Lung (tissue), 12 donors: ENCODE results near the gene MRPS27. TPM values are rescaled to one million over a fixed set of nuclear protein-coding genes. Genes with fewer than 3 reads are reported as not detected.

ENCODE experiments used
- ATAC-seq: fragments of 200-7000 bp; cut with Tn5 transposase; one replicate; pipeline ENCODE4 v1.9.1; 2020; ENCODE audit warnings: moderate number of reproducible peaks; ENCODE audit not compliant: insufficient read depth, low FRiP score
- DNase-seq, 3 donors: peaks; one replicate each; pipeline ENCODE4 v3.0.0-alpha.2; 2013 to 2017
- H3K27ac ChIP-seq, 2 donors: one replicate each; pipeline ENCODE4 v1.5.1; 2013; ENCODE audit warnings: mild to moderate bottlenecking in 2 of 2, moderate library complexity in 2 of 2, control low read depth in 1 of 2, inconsistent platforms in 1 of 2, low read depth in 1 of 2, low read length in 1 of 2
- H3K27me3 ChIP-seq, 3 donors: one replicate each; pipeline ENCODE4 v1.5.1; 2013; ENCODE audit warnings: low read length in 2 of 3; ENCODE audit not compliant: control insufficient read depth in 3 of 3, insufficient read depth in 3 of 3
- H3K36me3 ChIP-seq, 4 donors: one replicate each; pipeline ENCODE4 v1.5.1; 2013; ENCODE audit warnings: low read length in 4 of 4, mild to moderate bottlenecking in 1 of 4, moderate library complexity in 1 of 4; ENCODE audit not compliant: control insufficient read depth in 4 of 4, insufficient read depth in 4 of 4
- H3K4me1 ChIP-seq, 5 donors: one replicate each; pipeline ENCODE4 v1.5.1; 2013; ENCODE audit warnings: low read length in 5 of 5, mild to moderate bottlenecking in 2 of 5, moderate library complexity in 1 of 5; ENCODE audit not compliant: control insufficient read depth in 5 of 5, insufficient read depth in 5 of 5
- H3K4me3 ChIP-seq: one replicate; pipeline ENCODE4 v1.5.1; 2013; ENCODE audit warnings: mild to moderate bottlenecking, control low read depth, moderate library complexity
- H3K9ac ChIP-seq, 2 donors: one replicate each; pipeline ENCODE4 v1.5.1; 2013; ENCODE audit warnings: low read length in 2 of 2, control low read depth in 1 of 2; ENCODE audit not compliant: insufficient read depth in 1 of 2
- H3K9me3 ChIP-seq, 4 donors: one replicate each; pipeline ENCODE4 v1.5.1; 2013; ENCODE audit warnings: low read length in 3 of 4, mild to moderate bottlenecking in 1 of 4, moderate library complexity in 1 of 4; ENCODE audit not compliant: control insufficient read depth in 4 of 4, insufficient read depth in 3 of 4
- WGBS, 2 donors: extraction: QIAGEN DNeasy Blood & Tissue Kit; methylation state at CpG; one replicate each; pipeline ENCODE4 v1.1.7; 2013; 5-methylcytosine and 5-hydroxymethylcytosine counted together
- polyA plus RNA-seq, 2 donors: library from polyadenylated mRNA; stranded (reverse); fragments of 200-250 nt; gene quantifications; one replicate each; pipeline ENCODE4 v1.2.1, GENCODE V29; 2013
- total RNA-seq, 2 donors: library from RNA; depleted of rRNA in 1 of 2; stranded (reverse); fragments of >200 nt in 1 of 2; gene quantifications; one replicate each; pipeline ENCODE4 v1.2.1, GENCODE V29; 2014 to 2021
- TF ChIP-seq, protein P1 (sequence below): IDR thresholded peaks from 2 replicates; pipeline ENCODE4 v1.5.1; 2012; ENCODE audit warnings: mild to moderate bottlenecking; ENCODE audit errors: control extremely low read depth, extremely low read depth
- donor health status: control.
- donor health status: control.
- donor health status: Bipolar disorder and iron deficiency.
- donor health status: healthy.
- donor health status: DM: yes; HTN: yes; CAD: no.

The MRPS27 gene
- total and polyA plus RNA-seq, 4 donors: 18.8 to 84.8 (median 32.7) TPM

DNA sequence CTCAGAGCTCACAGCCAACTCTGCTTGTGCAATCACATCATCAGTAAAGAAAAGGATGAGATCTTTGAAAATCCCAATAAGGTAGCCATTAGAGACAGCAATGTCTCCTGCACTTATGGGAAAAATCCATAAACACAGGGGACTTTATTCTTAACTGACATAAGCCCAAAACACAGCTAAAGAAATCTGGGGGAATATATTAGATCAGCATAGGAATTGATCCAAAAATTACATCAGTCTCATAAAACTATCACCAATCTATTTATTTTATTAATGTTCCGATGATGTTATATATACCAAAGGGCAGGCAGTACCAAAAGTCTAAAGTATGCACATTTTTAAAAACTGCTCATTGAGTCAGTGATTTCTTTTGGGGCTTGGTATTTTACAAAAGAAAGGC, 6.9 kb downstream of the MRPS27 start:
- Histone ChIP-seq H3K4me1 (peaks cover 0 to 5% (median 2%) of the 10 kb centered on the region in 5 donors), H3K9ac (no peak overlapping the region), H3K9me3 (no peaks in the 10 kb centered on the region), H3K4me3 (no peak overlapping the region), H3K36me3 (peaks cover 0 to 17% (median 11%) of the 10 kb centered on the region in 4 donors), H3K27me3 (no peaks in the 10 kb centered on the region), H3K27ac (no peak overlapping the region)
- TF ChIP-seq, protein P1, sequence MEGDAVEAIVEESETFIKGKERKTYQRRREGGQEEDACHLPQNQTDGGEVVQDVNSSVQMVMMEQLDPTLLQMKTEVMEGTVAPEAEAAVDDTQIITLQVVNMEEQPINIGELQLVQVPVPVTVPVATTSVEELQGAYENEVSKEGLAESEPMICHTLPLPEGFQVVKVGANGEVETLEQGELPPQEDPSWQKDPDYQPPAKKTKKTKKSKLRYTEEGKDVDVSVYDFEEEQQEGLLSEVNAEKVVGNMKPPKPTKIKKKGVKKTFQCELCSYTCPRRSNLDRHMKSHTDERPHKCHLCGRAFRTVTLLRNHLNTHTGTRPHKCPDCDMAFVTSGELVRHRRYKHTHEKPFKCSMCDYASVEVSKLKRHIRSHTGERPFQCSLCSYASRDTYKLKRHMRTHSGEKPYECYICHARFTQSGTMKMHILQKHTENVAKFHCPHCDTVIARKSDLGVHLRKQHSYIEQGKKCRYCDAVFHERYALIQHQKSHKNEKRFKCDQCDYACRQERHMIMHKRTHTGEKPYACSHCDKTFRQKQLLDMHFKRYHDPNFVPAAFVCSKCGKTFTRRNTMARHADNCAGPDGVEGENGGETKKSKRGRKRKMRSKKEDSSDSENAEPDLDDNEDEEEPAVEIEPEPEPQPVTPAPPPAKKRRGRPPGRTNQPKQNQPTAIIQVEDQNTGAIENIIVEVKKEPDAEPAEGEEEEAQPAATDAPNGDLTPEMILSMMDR: no peak
- ATAC-seq (no peak), DNase-seq (no peak)
- 88 to 98% methylated on average over 1 of the region's 1 CpG for WGBS, 2 donors

DNA sequence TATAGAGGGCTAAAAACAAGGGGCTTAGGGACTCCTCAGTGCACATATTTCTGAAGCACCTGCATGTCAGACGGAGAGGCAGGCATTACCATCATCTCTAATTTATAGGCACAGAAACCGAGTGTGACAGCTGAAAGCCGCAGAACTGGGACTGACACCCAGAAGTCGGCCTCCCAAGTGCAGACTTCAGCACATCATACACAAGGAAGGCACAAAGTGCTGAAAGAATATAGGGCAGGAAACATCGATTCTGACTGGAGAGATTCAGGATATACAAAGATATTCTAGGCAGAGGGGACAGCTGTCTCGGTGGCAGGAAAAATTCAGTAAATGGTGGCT, 11.2 kb downstream of the MRPS27 start:
- TF ChIP-seq, protein P1: no peak
- Histone ChIP-seq H3K9ac (no peak overlapping the region), H3K9me3 (no peaks in the 10 kb centered on the region), H3K4me1 (peaks cover 0 to 10% (median 0%) of the 10 kb centered on the region in 5 donors), H3K27me3 (no peaks in the 10 kb centered on the region), H3K4me3 (no peak overlapping the region), H3K27ac (peak overlapping the region in 1 of 2 donors; percentile 70), H3K36me3 (peaks cover 3 to 17% (median 10%) of the 10 kb centered on the region in 4 donors)
- DNase-seq (no peak), ATAC-seq (no peak)
- 77 to 78% methylated on average over 6 of the region's 6 CpGs for WGBS, 2 donors

DNA sequence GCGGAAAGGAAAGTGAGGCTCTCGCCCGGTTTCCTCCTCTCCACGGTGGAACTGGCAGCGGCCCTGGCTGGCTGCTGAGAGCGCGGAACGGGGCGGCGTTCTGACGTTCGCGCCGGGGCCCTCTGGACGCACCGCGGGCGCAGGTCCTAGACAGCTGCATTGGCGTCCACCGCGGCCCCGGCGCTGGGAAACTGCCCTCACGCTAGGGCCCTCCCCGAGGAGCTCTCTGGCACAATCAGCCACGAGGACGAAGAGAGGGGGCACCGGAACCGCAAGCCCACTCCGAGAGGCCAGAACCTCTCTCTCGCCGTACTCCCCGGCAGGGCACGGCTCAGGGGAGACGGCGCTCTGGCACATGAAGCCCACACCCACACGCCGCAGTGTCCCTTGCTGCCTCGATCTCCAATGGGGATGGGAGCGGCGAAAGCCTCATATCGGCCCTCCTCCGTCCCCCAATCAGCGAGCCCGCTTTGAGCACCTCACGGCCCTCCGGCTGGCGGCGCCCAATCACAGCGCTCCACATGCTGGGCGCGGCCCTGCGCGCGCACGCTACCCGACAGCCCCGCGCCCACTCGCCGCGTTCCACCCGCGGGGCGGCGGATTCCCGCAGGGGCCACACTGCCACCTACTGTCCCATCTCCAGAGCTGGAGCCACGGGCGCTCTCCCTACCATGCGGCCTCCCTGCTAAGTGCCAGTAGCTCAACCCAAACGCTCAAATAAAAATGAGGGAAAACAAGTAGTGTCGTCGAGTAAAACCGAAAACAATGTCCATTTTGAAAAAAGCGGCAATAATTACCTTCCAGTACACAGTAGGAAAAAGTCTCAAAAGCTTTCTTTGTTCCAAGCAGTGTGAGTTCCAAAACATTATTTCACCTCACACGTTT, 11.8 kb downstream of the MRPS27 start:
- peak; percentile 98 to 99 (median 98) for DNase-seq
- WGBS, 2 donors: 2% methylated on average over 59 to 76 of the region's 76 CpGs
- TF ChIP-seq, protein P1: peak; percentile 78
- Histone ChIP-seq H3K36me3 (peaks cover 3 to 17% (median 10%) of the 10 kb centered on the region in 4 donors), H3K27me3 (no peaks in the 10 kb centered on the region), H3K27ac (peak overlapping the region; percentile 85 to 94), H3K4me3 (peak overlapping the region; percentile 56), H3K9ac (peak overlapping the region; percentile 72 to 92), H3K9me3 (no peaks in the 10 kb centered on the region), H3K4me1 (peaks cover 0 to 10% (median 0%) of the 10 kb centered on the region in 5 donors)
- peak; percentile 99 for ATAC-seq
